Measurements from ENCODE around the gene ZNF618. TPM values are rescaled to one million over a fixed set of nuclear protein-coding genes. Genes with fewer than 3 reads are reported as not detected.

Gene ZNF618
- total and polyA plus RNA-seq, 2 experiments from 2014 or later, result 12.1 to 22.1 TPM

GRCh38 chr9:113984639-113985380 is 108.7 kb downstream of the ZNF618 start (continued):
- TF ChIP-seq ETS1 (IDR thresholded peaks at IDR 0.05) (no peak), CTCF (conservative IDR thresholded peaks at IDR 0.05; ENCODE audit: low read depth in 2 of 2) (no peak)

GRCh38 chr9:113985968-113986585 is 110.0 kb downstream of the ZNF618 start:
- H3K4me1 Mint-ChIP-seq, result peaks cover 4% of the 10 kb centered on the region; the same call in 2 of the 3 replicates
- no peak for ATAC-seq

More at GRCh38 chr9:113985968-113986585, 110.0 kb downstream of the ZNF618 start:
- H3K9me3 Mint-ChIP-seq, result no peaks in the 10 kb centered on the region; the same call in 2 of the 3 replicates
- no peak for TF ChIP-seq ZNF114 (CRISPR knock-in tag; IDR thresholded peaks at IDR 0.05)
- TF ChIP-seq ETS1 (IDR thresholded peaks at IDR 0.05), result no peak
- no peak for TF ChIP-seq EZH2 (IDR thresholded peaks at IDR 0.05; ENCODE audit: low read depth, unreplicated experiment)
- TF ChIP-seq EZH2phosphoT487 (IDR thresholded peaks at IDR 0.05; ENCODE audit: unreplicated experiment), result no peak
- TF ChIP-seq ZNF462 (CRISPR knock-in tag; IDR thresholded peaks at IDR 0.05), result no peak
- no peak for TF ChIP-seq CTCF (conservative IDR thresholded peaks at IDR 0.05; ENCODE audit: low read depth in 2 of 2)
- TF ChIP-seq JUNB (IDR thresholded peaks at IDR 0.05; ENCODE audit: unreplicated experiment), result no peak
- peaks cover 19% of the 10 kb centered on the region for H3K36me3 Mint-ChIP-seq (ENCODE audit: low read depth)
- no peaks in the 10 kb centered on the region for H3K27me3 ChIP-seq (ENCODE audit: insufficient read depth)
- H3K79me2 ChIP-seq (replicated peaks; ENCODE audit: insufficient read depth), result no peaks in the 10 kb centered on the region
- no peaks in the 10 kb centered on the region for H3K4me1 ChIP-seq (ENCODE audit: insufficient read depth)
- H3F3A ChIP-seq (replicated peaks; ENCODE audit: low read depth), result no peaks in the 10 kb centered on the region
- H3K4me3 Mint-ChIP-seq, result no peak overlapping the region
- H3K27me3 Mint-ChIP-seq (ENCODE audit: insufficient read depth, low read depth, poor library complexity), result peaks cover 14% of the 10 kb centered on the region
- H3K27ac Mint-ChIP-seq, result no peak overlapping the region
- H3K4me3 ChIP-seq, result no peak overlapping the region
- no peak overlapping the region for H3K4me2 ChIP-seq
- H2AFZ ChIP-seq, result no peak overlapping the region
- no peaks in the 10 kb centered on the region; the same call in none of the 2 replicates for H4K20me1 ChIP-seq (replicated peaks; ENCODE audit: insufficient read depth)
- DNase-seq (ENCODE audit: low spot score), result no peak
- H3K9me2 ChIP-seq (ENCODE audit: insufficient read depth), result no peaks in the 10 kb centered on the region
- H3K36me3 ChIP-seq (ENCODE audit: insufficient read depth), result no peaks in the 10 kb centered on the region
- no peak overlapping the region for H3K27ac ChIP-seq (ENCODE audit: low read depth)
